ENCODE results near the gene REXO5.
"Not testable (repeated sequence)": the region's sequence is repeated elsewhere in the genome, so short reads cannot be mapped to it uniquely, and the experiment has no call there.

DNA sequence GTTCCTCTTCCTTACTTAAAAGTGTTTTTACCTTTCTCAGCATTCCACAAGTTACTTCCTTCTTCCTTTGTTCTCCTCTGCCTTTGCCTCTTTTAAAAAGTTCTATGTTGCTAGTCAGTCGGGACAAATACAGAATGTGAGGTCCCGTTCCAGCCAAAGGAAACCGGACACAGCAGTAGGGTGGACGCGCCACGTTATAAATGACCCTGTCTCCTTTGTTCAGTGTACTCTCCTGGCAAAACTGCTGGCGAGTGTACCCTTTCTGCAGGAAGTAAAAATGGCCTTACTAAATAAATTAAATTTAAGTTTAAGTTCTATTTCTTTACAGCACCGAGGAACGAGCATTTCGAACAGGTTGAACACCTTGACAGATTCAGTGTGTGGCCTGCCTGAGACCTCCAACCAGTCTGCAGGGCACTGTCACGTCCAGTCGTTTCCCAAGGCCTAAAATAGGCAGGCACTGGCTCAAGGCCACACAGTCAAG, 601 bp upstream of the REXO5 start:
- TF ChIP-seq, protein P1, sequence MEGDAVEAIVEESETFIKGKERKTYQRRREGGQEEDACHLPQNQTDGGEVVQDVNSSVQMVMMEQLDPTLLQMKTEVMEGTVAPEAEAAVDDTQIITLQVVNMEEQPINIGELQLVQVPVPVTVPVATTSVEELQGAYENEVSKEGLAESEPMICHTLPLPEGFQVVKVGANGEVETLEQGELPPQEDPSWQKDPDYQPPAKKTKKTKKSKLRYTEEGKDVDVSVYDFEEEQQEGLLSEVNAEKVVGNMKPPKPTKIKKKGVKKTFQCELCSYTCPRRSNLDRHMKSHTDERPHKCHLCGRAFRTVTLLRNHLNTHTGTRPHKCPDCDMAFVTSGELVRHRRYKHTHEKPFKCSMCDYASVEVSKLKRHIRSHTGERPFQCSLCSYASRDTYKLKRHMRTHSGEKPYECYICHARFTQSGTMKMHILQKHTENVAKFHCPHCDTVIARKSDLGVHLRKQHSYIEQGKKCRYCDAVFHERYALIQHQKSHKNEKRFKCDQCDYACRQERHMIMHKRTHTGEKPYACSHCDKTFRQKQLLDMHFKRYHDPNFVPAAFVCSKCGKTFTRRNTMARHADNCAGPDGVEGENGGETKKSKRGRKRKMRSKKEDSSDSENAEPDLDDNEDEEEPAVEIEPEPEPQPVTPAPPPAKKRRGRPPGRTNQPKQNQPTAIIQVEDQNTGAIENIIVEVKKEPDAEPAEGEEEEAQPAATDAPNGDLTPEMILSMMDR (conservative IDR thresholded peaks at IDR 0.05; ENCODE audit: low read depth, low read length), result not testable (repeated sequence)
- not testable (repeated sequence) for TF ChIP-seq EZH2 (IDR thresholded peaks at IDR 0.05; ENCODE audit: borderline replicate concordance, low read depth, low read length, poor library complexity, severe bottlenecking)
